GM12878 (cell line): ENCODE results near the gene RBKS. TPM values are rescaled to one million over a fixed set of nuclear protein-coding genes. Genes with fewer than 3 reads are reported as not detected.

Experiments used
- ATAC-seq: fragments of 200-7000 bp; cut with Tn5 transposase; 3 replicates; pipeline ENCODE4 v1.9.1; 2020; ENCODE audit warnings: mild to moderate bottlenecking, moderate library complexity
- BruUV-seq: library from RNA; stranded (reverse); fragments of 400-500 nt; replicated peaks from 2 replicates; lab custom pipeline; 2021; lab: Mats Ljungman, UMichigan
- CTCF ChIA-PET: fragments of 300-600 bp; sonication (Branson Sonifier 250); formaldehyde crosslinking; extraction: SDS; loops from one replicate; lab custom pipeline; 2021; ENCODE audit warnings: inconsistent platforms; lab: Yijun Ruan, JAX
- POLR2A ChIA-PET: fragments of 350-600 bp; formaldehyde crosslinking; extraction: SDS; loops from one replicate; lab custom pipeline; 2021; ENCODE audit warnings: inconsistent platforms; lab: Charles Lee
- RAD21 ChIA-PET: fragments of 300-600 bp; sonication (Branson Sonifier 250); formaldehyde crosslinking; loops from one replicate; lab custom pipeline; 2023; ENCODE audit warnings: antibody characterized with exemption; ENCODE audit not compliant: unreplicated experiment; lab: Charles Lee
- SMC1A ChIA-PET: fragments of 300-600 bp; sonication (Branson Sonifier 250); formaldehyde crosslinking; loops from one replicate; lab custom pipeline; 2023; ENCODE audit not compliant: unreplicated experiment, uncharacterized antibody; lab: Charles Lee
- DNase-seq: peaks from one replicate; pipeline ENCODE4 v3.0.0-alpha.2; 2011; ENCODE audit warnings: low read depth, low spot score
- FAIRE-seq: peaks from 3 replicates; lab custom pipeline; 2011; peaks lifted over from hg19 to GRCh38; lab: Jason Lieb, UNC
- H2AFZ ChIP-seq: 2 replicates; pipeline ENCODE4 v1.6.0; 2011; ENCODE audit warnings: low read depth, low read length, control low read depth; ENCODE audit not compliant: control insufficient read depth
- H3K27ac ChIP-seq: 2 replicates; pipeline ENCODE4 v1.5.1; 2011; ENCODE audit warnings: control low read depth; ENCODE audit not compliant: control insufficient read depth, insufficient read depth
- H3K27me3 ChIP-seq, 2 experiments: replicated peaks in 1 of 2; 2 replicates each; pipeline versions ENCODE4 v1.6.0 to v1.6.1; 2011; ENCODE audit warnings: low read length in 1 of 2; ENCODE audit not compliant: control insufficient read depth in 2 of 2, insufficient read depth in 2 of 2
- H3K36me3 ChIP-seq, 2 experiments: 2 replicates each; pipeline ENCODE4 v1.5.1; 2011; ENCODE audit warnings: low read length in 1 of 2; ENCODE audit not compliant: control insufficient read depth in 2 of 2, insufficient read depth in 2 of 2
- H3K4me1 ChIP-seq: 2 replicates; pipeline ENCODE4 v1.6.1; 2011; ENCODE audit warnings: mild to moderate bottlenecking, low read length, moderate library complexity, mixed read lengths; ENCODE audit not compliant: control insufficient read depth, insufficient read depth
- H3K4me2 ChIP-seq: 2 replicates; pipeline ENCODE4 v1.6.0; 2011; ENCODE audit warnings: control low read depth; ENCODE audit not compliant: control insufficient read depth, insufficient read depth
- H3K4me3 ChIP-seq: fragments of 200-600 bp; sonication (generic); 2 replicates; pipeline ENCODE4 v1.5.1; 2016
- H3K79me2 ChIP-seq: 2 replicates; pipeline ENCODE4 v1.6.0; 2011; ENCODE audit warnings: low read length; ENCODE audit not compliant: control insufficient read depth, insufficient read depth
- H3K9ac ChIP-seq: 2 replicates; pipeline ENCODE4 v1.8.0; 2011; ENCODE audit warnings: low read length, control low read depth, mixed read lengths; ENCODE audit not compliant: control insufficient read depth, insufficient read depth
- H3K9me3 ChIP-seq: replicated peaks from 3 replicates; pipeline ENCODE4 v1.5.1; 2011; ENCODE audit warnings: mild to moderate bottlenecking, low read length; ENCODE audit not compliant: control insufficient read depth, insufficient read depth
- H4K20me1 ChIP-seq: 2 replicates; pipeline ENCODE4 v1.6.0; 2011; ENCODE audit not compliant: control insufficient read depth, insufficient read depth
- CTCF ChIP-seq, 3 experiments: IDR thresholded peaks in 2 of 3; conservative IDR thresholded peaks in 1 of 3; 2 replicates each; pipeline ENCODE4 v1.5.1; 2011; ENCODE audit warnings: low read depth in 3 of 3, low read length in 3 of 3, mild to moderate bottlenecking in 3 of 3, control low read depth in 2 of 3, moderate library complexity in 2 of 3, inconsistent platforms in 1 of 3, mixed read lengths in 1 of 3; ENCODE audit not compliant: control insufficient read depth in 2 of 3, insufficient read depth in 1 of 3; ENCODE audit errors: extremely low read depth in 1 of 3
- HDAC2 ChIP-seq: fragments of 200-600 bp; sonication (generic); IDR thresholded peaks from 2 replicates; pipeline ENCODE4 v1.6.1; 2017
- MTA2 ChIP-seq: fragments of 450-650 bp; IDR thresholded peaks from 2 replicates; pipeline ENCODE4 v1.6.1; 2016; ENCODE audit warnings: low read depth, mild to moderate bottlenecking, moderate library complexity
- NFXL1 ChIP-seq: fragments of 450-650 bp; IDR thresholded peaks from 2 replicates; pipeline ENCODE4 v1.6.1; 2017; ENCODE audit warnings: antibody characterized with exemption, mild to moderate bottlenecking, borderline replicate concordance
- NFYB ChIP-seq: IDR thresholded peaks from 2 replicates; pipeline ENCODE4 v1.6.1; 2011; ENCODE audit warnings: low read depth, mild to moderate bottlenecking, low read length, improper control_type of control experiment, moderate library complexity; ENCODE audit not compliant: insufficient read depth
- SREBF1 ChIP-seq: IDR thresholded peaks from 2 replicates; pipeline ENCODE4 v1.6.1; 2012; ENCODE audit warnings: mild to moderate bottlenecking, low read length
- TARDBP ChIP-seq: IDR thresholded peaks from 2 replicates; pipeline ENCODE4 v1.6.1; 2016; ENCODE audit warnings: borderline replicate concordance
- TCF3 ChIP-seq: IDR thresholded peaks from 2 replicates; pipeline ENCODE4 v1.6.1; 2012; ENCODE audit warnings: low read depth, mild to moderate bottlenecking, low read length, borderline replicate concordance; ENCODE audit not compliant: insufficient read depth
- TCF7 ChIP-seq: IDR thresholded peaks from 2 replicates; pipeline ENCODE4 v1.6.1; 2014; ENCODE audit warnings: antibody characterized with exemption, borderline replicate concordance
- USF1 ChIP-seq: IDR thresholded peaks from 2 replicates; pipeline ENCODE4 v1.6.1; 2011; ENCODE audit warnings: borderline replicate concordance, low read depth, mild to moderate bottlenecking, moderate library complexity, mixed read lengths, low read length; ENCODE audit not compliant: insufficient read depth; ENCODE audit errors: extremely low read length
- ZBTB33 ChIP-seq: fragments of 450-650 bp; IDR thresholded peaks from 2 replicates; pipeline ENCODE4 v1.6.1; 2017; ENCODE audit warnings: mild to moderate bottlenecking
- ZBTB40 ChIP-seq: fragments of 450-650 bp; IDR thresholded peaks from 2 replicates; pipeline ENCODE4 v1.6.1; 2016; ENCODE audit warnings: mild to moderate bottlenecking, moderate library complexity, borderline replicate concordance
- ZNF384 ChIP-seq: IDR thresholded peaks from 2 replicates; pipeline ENCODE4 v1.6.1; 2012; ENCODE audit warnings: low read depth, mild to moderate bottlenecking, low read length, improper control_type of control experiment, borderline replicate concordance
- WGBS: methylation state at CpG from one replicate; pipeline ENCODE4 v1.1.6; 2016; ENCODE audit warnings: low lambda C conversion rate; ENCODE audit not compliant: insufficient replicate concordance, insufficient coverage; ENCODE audit errors: missing lambda C conversion rate; 5-methylcytosine and 5-hydroxymethylcytosine counted together
- in situ Hi-C: fragments of 300-500 bp; cut with MboI; formaldehyde crosslinking; loops from 9 replicates; pipeline ENCODE4 v1.14.3; 2018; ENCODE audit warnings: mixed read lengths
- intact Hi-C: fragments of 100-400 bp; cut with micrococcal nuclease; formaldehyde crosslinking; loops from one replicate; pipeline ENCODE4 v1.14.2; 2022; ENCODE audit not compliant: unreplicated experiment
- polyA plus RNA-seq, 11 experiments: library from polyadenylated mRNA; depleted of rRNA in 4 of 11; unstranded in 6 of 11; stranded (reverse) in 5 of 11; fragments of >200 nt; fragmentation: Nextera tagmentation in 4 of 11; fragmentation: Illumina TruSeq in 1 of 11; extraction: Ambion mirVana in 4 of 11; extraction: Trizol in 1 of 11; gene quantifications; 1 replicate in 1 of 11; 2 replicates in 10 of 11; pipeline versions ENCODE4 v1.2.1 to v1.2.3, GENCODE V29; 2011 to 2016; ENCODE audit warnings: inconsistent platforms in 2 of 11, missing spikeins in 2 of 11, low read depth in 1 of 11
- total RNA-seq, 4 experiments: library from RNA; depleted of rRNA in 3 of 4; stranded (reverse); fragments of >200 nt in 3 of 4; fragmentation: Illumina TruSeq in 1 of 4; extraction: Trizol in 1 of 4; gene quantifications; 2 replicates each; pipeline versions ENCODE4 v1.2.1 to v1.2.3, GENCODE V29; 2013 to 2021
- TF ChIP-seq, protein P1 (sequence below): fragments of 450-650 bp; IDR thresholded peaks from 2 replicates; pipeline ENCODE4 v1.6.1; 2017; ENCODE audit warnings: borderline replicate concordance

The RBKS gene
- total and polyA plus RNA-seq, 10 of the 15 experiments (the other 5 are each of a cell fraction or from before 2014, with no cell fraction given) = 0.39 to 1.8 (median 1.0) TPM

DNA sequence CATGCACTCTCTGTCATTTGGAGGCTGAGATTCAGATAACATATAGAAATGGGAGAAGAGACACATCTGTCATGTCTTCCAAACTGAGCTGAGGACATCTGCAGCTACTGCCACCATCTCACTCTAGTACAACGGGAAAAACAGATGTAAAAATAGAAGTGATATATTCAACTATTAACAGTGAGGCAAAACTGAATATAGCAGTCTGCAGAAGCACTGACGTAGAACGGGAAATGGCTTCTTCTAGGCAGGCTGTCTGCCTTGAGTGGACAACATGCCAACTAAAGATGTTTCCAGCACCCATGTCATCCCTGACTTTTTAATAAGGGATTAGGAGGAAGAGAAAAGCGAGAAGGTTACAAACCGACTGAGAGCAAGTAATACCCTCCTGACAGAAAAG lies 67.1 kb downstream of the RBKS start:
- H3K27ac ChIP-seq = no peak overlapping the region
- no peak overlapping the region for H3K9ac ChIP-seq
- H3K27me3 ChIP-seq = no peaks in the 10 kb centered on the region; a peak in 1 of 4 replicates
- H4K20me1 ChIP-seq = no peaks in the 10 kb centered on the region
- intact Hi-C loops = no loop called here
- no peaks in the 10 kb centered on the region for H3K4me1 ChIP-seq
- POLR2A ChIA-PET = no interaction called here
- H3K9me3 ChIP-seq = no peaks in the 10 kb centered on the region; the same call in 1 of the 3 replicates
- no peak for ATAC-seq
- BruUV-seq = no TSS peak
- no peak for FAIRE-seq
- WGBS = 65% methylated on average over 5 of the region's 5 CpGs
- no peak overlapping the region for H3K4me2 ChIP-seq
- DNase-seq = no peak
- in situ Hi-C loops = no loop called here
- RAD21 ChIA-PET = no interaction called here
- no peaks in the 10 kb centered on the region for H3K36me3 ChIP-seq
- CTCF ChIA-PET = no interaction called here
- H3K4me3 ChIP-seq = no peak overlapping the region
- SMC1A ChIA-PET = no interaction called here
- H3K79me2 ChIP-seq = no peaks in the 10 kb centered on the region
- no peak overlapping the region for H2AFZ ChIP-seq
- TF ChIP-seq USF1 = no peak
- no peak for TF ChIP-seq SREBF1
- no peak for TF ChIP-seq TARDBP
- TF ChIP-seq ZNF384 = no peak
- no peak for TF ChIP-seq ZBTB33
- no peak for TF ChIP-seq NFYB
- no peak for TF ChIP-seq TCF3
- TF ChIP-seq CTCF (IDR thresholded peaks at IDR 0.05 in 2 of 3, conservative IDR thresholded peaks at IDR 0.05 in 1 of 3; ENCODE audit: control insufficient read depth in 2 of 3, extremely low read depth in 1 of 3, insufficient read depth in 1 of 3, low read depth in 3 of 3, low read length in 3 of 3) = no peak
- no peak for TF ChIP-seq ZBTB40
- TF ChIP-seq MTA2 = no peak
- no peak for TF ChIP-seq HDAC2
- TF ChIP-seq NFXL1 = no peak
- TF ChIP-seq, protein P1, sequence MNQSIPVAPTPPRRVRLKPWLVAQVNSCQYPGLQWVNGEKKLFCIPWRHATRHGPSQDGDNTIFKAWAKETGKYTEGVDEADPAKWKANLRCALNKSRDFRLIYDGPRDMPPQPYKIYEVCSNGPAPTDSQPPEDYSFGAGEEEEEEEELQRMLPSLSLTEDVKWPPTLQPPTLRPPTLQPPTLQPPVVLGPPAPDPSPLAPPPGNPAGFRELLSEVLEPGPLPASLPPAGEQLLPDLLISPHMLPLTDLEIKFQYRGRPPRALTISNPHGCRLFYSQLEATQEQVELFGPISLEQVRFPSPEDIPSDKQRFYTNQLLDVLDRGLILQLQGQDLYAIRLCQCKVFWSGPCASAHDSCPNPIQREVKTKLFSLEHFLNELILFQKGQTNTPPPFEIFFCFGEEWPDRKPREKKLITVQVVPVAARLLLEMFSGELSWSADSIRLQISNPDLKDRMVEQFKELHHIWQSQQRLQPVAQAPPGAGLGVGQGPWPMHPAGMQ = no peak
- TF ChIP-seq TCF7 = no peak
